Spleen (tissue), 7 donors: ENCODE measurements around the gene ALG12.

ENCODE experiments used
- CTCF ChIP-seq, 11 experiments: fragments of 200-600 bp in 7 of 11; fragments of 450-650 bp in 4 of 11; sonication (generic) in 4 of 11; IDR thresholded peaks in 8 of 11; conservative IDR thresholded peaks in 3 of 11; 1 replicate in 7 of 11; 2 replicates in 4 of 11; pipeline versions ENCODE4 v1.4.0 to v1.8.0; 2016 to 2021; ENCODE audit warnings: antibody characterized with exemption in 11 of 11, inconsistent platforms in 4 of 11, mild to moderate bottlenecking in 1 of 11
- POLR2A ChIP-seq, 3 donors: fragments of 450-650 bp; IDR thresholded peaks; one replicate each; pipeline ENCODE4 v1.5.1; 2017; ENCODE audit warnings: antibody characterized with exemption in 3 of 3, mild to moderate bottlenecking in 1 of 3
- POLR2AphosphoS5 ChIP-seq, 3 donors: sonication (generic); formaldehyde crosslinking; IDR thresholded peaks; one replicate each; pipeline ENCODE4 v1.5.1; 2017; ENCODE audit warnings: antibody characterized with exemption in 3 of 3
- donor health status: DM: no; HTN: no; CAD: no; lungs with moderate emphysema.
- donor health status: DM: no; HTN: no; CAD: no.
- donor health status: DM: no; HTN: no; CAD: no.

- TF ChIP-seq CTCF (IDR thresholded peaks at IDR 0.05 in 8 of 11, conservative IDR thresholded peaks at IDR 0.05 in 3 of 11) = no peak
- TF ChIP-seq POLR2AphosphoS5 (IDR thresholded peaks at IDR 0.05) = no peak
- TF ChIP-seq POLR2A (IDR thresholded peaks at IDR 0.05) = no peak
These were observed 49.0 kb downstream of the ALG12 start for GRCh38 chr22:49869086-49869830.
